Transverse colon (tissue), 4 donors: Measurements from ENCODE around the gene RGS6.

Source experiments
- CTCF ChIP-seq, 5 experiments: fragments of 200-600 bp in 3 of 5; fragments of 450-650 bp in 2 of 5; sonication (generic) in 3 of 5; IDR thresholded peaks; 1 replicate in 2 of 5; 2 replicates in 3 of 5; pipeline ENCODE4 v1.5.1; 2016 to 2017; ENCODE audit warnings: antibody characterized with exemption in 5 of 5, inconsistent platforms in 3 of 5, mild to moderate bottlenecking in 2 of 5, moderate library complexity in 1 of 5
- POLR2A ChIP-seq: fragments of 450-650 bp; IDR thresholded peaks from one replicate; pipeline ENCODE4 v1.6.1; 2016; ENCODE audit warnings: antibody characterized with exemption, mild to moderate bottlenecking, moderate library complexity
- POLR2AphosphoS5 ChIP-seq, 3 donors: sonication (generic); formaldehyde crosslinking; IDR thresholded peaks; one replicate each; pipeline ENCODE4 v1.6.1; 2016; ENCODE audit warnings: antibody characterized with exemption in 3 of 3

- TF ChIP-seq POLR2A (no peak), POLR2AphosphoS5 (IDR thresholded peaks at IDR 0.05) (no peak), CTCF (IDR thresholded peaks at IDR 0.05) (no peak)
Observed at GRCh38 chr14:72419226-72419775, 487.1 kb downstream of the RGS6 start.
